Measurements from ENCODE around the gene GSDME.
"Not testable (repeated sequence)": the region's sequence is repeated elsewhere in the genome, so short reads cannot be mapped to it uniquely, and the experiment has no call there.

The GSDME gene

DNA sequence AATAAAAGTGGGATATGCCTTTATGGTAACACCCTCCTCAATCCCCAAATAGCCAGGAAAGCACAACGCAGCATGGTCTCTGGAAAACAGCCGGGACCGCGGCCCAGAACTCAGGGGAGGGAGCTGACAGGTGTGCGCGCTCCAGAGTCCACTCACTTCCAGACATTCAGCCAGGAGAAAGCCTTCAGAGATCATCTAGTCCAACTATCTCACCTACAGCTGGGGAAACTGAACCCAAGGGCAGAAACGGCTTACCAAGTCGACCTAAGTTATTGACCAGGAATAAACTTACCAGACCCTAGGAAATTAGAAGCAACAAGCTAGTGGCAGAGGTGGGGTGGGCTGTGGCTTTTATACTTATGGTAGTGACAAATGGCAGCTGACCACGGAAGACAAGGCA, 16.4 kb downstream of the GSDME start:
- no peak for DNase-seq

GRCh38 chr7:24739306-24739705, 18.0 kb downstream of the GSDME start:
- DNase-seq, result no peak

DNA sequence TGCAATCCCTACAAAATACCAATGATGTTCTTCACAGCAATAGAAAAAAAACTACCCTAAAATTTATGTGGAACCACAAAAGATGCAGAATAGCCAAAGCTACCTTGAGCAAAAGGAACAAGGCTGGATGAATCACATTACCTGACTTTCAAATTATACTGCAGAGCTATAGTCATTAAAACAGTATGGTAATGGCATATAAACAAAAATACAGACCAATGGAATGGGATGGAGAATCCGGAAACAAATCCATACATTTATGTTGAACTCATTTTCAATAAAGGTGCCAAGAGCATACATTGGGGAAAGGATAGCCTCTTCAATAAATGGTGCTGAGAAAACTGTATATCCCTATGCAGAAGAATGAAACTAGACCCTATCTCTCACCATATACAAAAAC, 18.7 kb downstream of the GSDME start:
- DNase-seq, result no peak

DNA sequence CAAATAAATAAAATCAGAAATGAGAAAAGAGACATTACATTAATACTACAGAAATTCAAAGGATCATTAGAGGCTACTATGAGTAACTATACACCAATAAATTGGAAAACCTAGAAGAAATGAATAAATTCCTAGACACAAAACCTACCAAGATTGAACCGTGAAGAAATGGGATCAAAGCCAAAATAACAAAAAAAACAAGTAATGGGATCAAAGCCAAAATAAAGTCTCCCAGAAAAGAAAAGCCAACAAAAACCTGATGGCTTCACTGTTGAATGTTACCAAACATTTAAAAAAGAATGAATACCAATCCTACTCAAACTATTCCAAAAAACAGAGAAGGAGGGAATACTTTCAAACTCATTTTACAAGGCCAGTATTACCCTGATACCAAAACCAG, 20.0 kb downstream of the GSDME start:
- DNase-seq, result no peak

DNA sequence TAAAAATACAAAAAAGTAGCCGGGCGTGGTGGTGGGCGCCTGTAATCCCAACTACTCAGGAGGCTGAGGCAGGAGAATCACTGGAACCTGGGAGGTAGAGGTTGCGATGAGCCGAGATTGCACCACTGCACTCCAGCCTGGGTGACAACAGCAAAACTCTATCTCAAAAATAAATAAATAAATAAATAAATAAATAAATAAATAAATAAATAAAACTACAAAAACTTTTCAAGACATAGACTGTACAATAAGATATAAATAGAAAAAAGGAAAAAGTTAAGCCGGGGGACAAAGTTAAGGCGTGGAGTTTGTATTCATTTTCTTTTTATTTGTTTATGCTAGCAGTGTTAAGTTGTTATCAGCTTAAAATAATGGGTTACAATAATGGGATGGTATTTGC, 21.7 kb downstream of the GSDME start:
- not testable (repeated sequence) for DNase-seq

GRCh38 chr7:24734306-24734705, 23.0 kb downstream of the GSDME start:
- DNase-seq, result no peak

DNA sequence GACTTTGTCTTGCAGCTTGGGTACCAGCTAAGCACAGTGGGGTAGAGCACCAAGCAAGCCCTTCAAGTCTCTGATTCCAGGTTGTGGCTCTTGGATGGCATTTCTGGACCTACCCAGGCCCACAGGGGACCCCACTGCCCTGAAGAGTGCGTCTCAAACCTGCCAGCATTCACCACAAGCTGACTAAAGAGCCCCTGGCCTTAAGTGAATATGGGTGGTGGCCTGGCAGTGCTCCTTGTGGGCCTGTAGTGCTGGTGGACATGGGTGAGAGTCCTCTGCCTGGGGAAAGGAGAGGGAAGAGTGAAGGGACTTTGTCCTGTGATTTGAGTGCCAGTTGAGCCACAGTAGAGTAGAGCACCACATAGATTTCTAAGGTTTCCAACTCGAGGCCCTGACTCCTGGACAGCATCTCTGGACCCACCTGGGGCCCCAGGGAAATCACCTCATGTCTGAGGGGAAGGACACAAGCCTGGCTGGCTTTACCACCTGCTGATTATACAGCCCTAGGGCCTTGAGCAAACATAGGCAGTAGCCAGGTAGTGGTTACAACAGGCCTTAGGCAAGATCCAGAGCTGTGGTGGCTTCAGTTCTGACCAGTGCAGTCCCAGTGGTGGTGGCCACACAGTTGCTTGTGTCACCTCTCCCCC, 23.7 kb downstream of the GSDME start:
- DNase-seq, result no peak

GRCh38 chr7:24732646-24733413, 24.4 kb downstream of the GSDME start:
- no peak for DNase-seq

GRCh38 chr7:24731313-24731712, 26.0 kb downstream of the GSDME start:
- DNase-seq, result no peak

DNA sequence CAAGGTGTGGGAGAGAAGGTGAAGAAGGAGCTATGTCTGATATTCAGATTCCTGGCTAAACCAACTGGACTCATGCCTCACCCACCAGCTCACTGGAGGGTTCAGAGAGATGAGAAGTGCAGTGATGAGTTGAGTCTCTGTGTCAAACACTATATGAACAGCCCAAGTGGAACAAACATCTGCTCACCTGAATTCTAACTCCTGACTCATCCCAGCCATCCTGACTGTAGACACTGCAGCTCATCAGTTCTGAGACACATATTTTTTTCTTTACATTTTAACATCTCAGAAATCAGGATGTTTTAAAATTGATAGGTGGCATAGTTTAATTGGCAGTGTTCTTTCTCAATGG, 27.3 kb downstream of the GSDME start:
- DNase-seq, result no peak

DNA sequence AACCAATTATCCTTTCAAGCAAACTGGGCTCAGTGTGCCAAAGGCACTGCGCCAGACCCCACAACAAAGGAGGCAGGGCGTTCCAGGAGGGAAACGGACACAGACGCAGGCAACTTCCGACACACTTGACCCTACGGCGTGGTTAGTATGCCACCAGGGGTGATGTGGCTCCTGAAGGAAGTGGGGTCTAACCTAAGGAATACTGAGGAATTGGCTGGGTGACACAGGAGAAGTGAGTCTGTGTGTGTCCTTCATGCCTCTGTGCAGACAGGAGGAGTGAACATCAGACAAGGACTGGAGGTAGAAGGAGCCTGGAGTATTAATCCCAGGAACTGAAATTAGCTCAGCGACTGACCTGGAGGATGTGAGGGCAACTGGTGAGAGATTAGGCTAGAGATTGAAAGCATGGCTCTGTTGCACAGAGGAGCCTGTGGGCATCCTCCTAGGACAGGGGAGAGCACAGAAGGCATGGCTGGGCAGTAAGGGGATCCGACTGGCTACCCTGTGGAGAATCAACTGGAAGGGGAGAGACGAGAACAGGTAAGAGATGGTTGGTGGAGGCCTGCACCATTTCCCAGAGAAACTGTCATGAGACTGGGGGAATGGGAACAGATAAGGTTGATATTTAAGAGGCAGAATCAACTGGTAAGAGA, 27.8 kb downstream of the GSDME start:
- no peak for DNase-seq

GRCh38 chr7:24728503-24729364, 28.5 kb downstream of the GSDME start:
- peak; percentile 13 for DNase-seq

- no peak for DNase-seq
Measured at GRCh38 chr7:24728121-24728500, 29.2 kb downstream of the GSDME start.

- peak; percentile 66 for DNase-seq
Measured at GRCh38 chr7:24727154-24728120, 29.8 kb downstream of the GSDME start.

DNA sequence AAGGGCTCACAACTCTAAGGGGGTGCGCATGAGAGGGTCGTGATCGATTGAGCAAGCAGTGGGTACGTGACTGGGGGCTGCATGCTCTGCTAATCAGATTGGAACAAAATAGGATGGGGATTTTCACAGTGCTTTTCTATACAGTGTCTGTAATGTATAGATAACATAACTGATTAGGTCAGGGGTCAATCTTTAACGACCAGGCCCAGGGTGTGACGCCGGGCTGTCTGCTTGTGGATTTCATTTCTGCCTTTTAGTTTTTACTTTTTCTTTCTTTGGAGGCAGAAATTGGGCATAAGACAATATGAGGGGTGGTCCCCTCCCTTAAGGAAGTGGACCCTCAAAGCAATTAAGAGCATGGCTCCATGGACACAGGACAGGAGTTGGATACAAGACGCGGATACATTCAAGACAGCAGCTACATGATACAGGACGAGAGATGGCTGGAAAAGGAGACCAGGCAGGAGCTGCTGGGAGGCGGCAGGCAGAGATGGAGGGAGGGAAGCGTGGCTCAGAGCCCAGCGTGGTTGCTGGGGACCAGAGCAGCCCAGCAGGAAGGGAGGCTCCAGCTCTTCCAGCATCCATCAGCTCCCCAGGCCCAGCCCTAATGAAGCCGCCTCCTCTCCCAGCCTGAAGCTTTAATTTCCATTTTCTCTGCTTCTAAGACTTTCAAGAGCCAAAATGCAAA, 31.6 kb downstream of the GSDME start:
- no peak for DNase-seq

DNA sequence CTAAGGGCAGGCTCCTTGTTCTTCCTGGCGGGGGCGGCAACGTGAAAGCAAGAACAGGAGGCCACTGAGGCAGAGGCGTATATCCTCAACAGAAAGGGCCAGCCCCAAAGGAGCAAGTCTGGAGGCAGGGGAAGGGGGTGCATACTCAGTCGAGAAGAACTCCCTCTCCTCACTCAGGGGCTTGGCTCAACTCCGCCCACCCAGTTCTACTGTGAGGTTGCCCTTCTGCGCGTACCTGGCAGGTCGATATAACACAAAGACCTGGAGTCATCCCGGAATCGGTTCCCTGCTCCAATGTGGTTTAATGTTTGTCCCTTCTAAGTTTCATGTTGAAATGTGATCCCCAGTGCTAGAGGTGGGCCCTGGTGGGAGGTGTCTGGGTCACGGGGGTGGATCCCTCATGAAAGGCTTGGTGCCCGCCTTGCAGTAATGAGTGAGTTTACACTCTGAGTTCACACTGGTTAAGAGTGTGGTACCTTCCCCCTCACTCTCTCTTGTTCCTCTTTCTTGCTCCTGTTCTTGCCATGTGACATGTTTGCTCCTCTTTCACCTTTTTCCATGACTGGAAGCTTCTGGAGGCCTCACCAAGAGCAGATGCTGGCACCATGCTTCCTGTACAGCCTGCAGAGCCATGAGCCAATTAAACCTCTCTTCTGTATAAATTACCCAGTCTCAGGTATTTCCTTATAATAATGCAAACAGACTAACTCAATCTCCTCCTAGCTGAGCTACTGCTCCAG, 32.6 kb downstream of the GSDME start:
- DNase-seq, result no peak

- no peak for DNase-seq
Measured at GRCh38 chr7:24723178-24723530, 34.1 kb downstream of the GSDME start.

DNA sequence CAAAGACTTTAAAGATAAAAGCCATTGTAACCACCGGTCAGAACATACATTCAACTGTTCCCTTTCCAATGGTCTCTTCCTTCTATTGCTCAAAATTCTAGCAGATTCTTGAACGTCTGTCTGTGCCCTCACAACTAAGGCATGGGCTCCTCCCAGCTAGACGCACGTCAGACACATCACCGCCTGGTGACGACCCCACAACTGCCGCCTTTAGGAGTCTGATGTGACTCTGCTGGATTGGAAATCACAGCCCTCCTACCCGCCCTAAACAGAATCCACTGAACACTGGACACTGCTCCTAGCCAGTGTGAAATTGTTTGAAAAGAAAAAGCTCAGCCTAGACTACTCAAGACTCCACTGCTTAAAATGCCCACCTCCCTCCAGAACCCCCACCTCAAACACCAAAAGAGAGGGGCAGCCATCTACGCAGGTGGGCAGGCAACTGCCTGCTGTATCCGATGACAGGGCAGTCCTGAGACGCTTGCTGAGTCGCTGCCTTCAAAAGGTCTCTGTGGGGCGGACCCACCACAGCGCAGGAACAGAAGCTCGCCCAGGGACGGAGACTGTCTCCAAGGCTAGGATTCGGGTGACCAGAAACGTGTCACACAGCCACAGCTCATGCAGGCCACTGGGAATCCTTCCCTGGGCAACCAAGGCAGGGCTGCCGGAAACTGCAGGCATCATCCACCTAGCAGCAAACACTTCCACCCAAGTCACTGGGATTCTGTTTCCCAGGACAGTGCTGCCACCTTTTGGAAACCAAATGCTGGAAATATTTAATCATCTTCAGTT, 34.7 kb downstream of the GSDME start:
- no peak for DNase-seq

GRCh38 chr7:24721481-24722001, 35.7 kb downstream of the GSDME start:
- DNase-seq, result no peak

GRCh38 chr7:24720283-24720682, 37.0 kb downstream of the GSDME start:
- DNase-seq, result no peak
